WTC11 (cell line): ENCODE data around the gene IL1RAPL1. TPM values are rescaled to one million over a fixed set of nuclear protein-coding genes. Genes with fewer than 3 reads are reported as not detected.

Source experiments
- ATAC-seq: fragments of 200-7000 bp; cut with Tn5 transposase; 2 replicates; pipeline ENCODE4 v1.10.0; 2021; ENCODE audit warnings: mild to moderate bottlenecking, moderate library complexity
- CTCF ChIA-PET: fragments of 300-600 bp; sonication (Branson Sonifier 250); formaldehyde crosslinking; loops from one replicate; lab custom pipeline; 2021; ENCODE audit warnings: antibody characterized with exemption; lab: Charles Lee
- POLR2A ChIA-PET: fragments of 350-600 bp; sonication (Branson Sonifier 250); formaldehyde crosslinking; loops from one replicate; lab custom pipeline; 2021; ENCODE audit warnings: antibody characterized with exemption; lab: Charles Lee
- DNase-seq: peaks from one replicate; pipeline ENCODE4 v3.0.0; 2021; ENCODE audit warnings: low spot score
- H3K27ac Mint-ChIP-seq: 2 replicates; pipeline ENCODE4 v1.8.0; 2021; ENCODE audit warnings: mixed read lengths
- H3K27me3 Mint-ChIP-seq: 2 replicates; pipeline ENCODE4 v1.8.0; 2021; ENCODE audit warnings: low read depth, mild to moderate bottlenecking, moderate library complexity, mixed read lengths
- H3K36me3 Mint-ChIP-seq: 2 replicates; pipeline ENCODE4 v1.8.0; 2021; ENCODE audit warnings: mixed read lengths
- H3K4me1 Mint-ChIP-seq: 2 replicates; pipeline ENCODE4 v1.8.0; 2022; ENCODE audit warnings: mixed read lengths
- H3K4me3 Mint-ChIP-seq: 2 replicates; pipeline ENCODE4 v1.8.0; 2021; ENCODE audit warnings: mild to moderate bottlenecking, moderate library complexity, mixed read lengths
- H3K9me3 Mint-ChIP-seq: 2 replicates; pipeline ENCODE4 v1.8.0; 2021; ENCODE audit warnings: mixed read lengths
- AFF4 ChIP-seq: sonication (generic); formaldehyde crosslinking; IDR thresholded peaks from 2 replicates; pipeline ENCODE4 v1.8.1; 2023; ENCODE audit warnings: mild to moderate bottlenecking, missing genetic modification reagents, borderline replicate concordance
- CBFB ChIP-seq: sonication (generic); formaldehyde crosslinking; IDR thresholded peaks from 2 replicates; pipeline ENCODE4 v1.8.1; 2022; ENCODE audit warnings: mild to moderate bottlenecking, low read depth, missing genetic modification reagents
- EMX1 ChIP-seq: fragments of 250-450 bp; sonication (Bioruptor Pico); IDR thresholded peaks from 2 replicates; pipeline ENCODE4 v1.8.0; 2021; ENCODE audit warnings: mild to moderate bottlenecking
- FOXK1 ChIP-seq: sonication (generic); formaldehyde crosslinking; IDR thresholded peaks from 2 replicates; pipeline ENCODE4 v1.8.0; 2022; ENCODE audit warnings: mild to moderate bottlenecking, moderate library complexity, missing genetic modification reagents
- HMGA2 ChIP-seq: fragments of 250-450 bp; sonication (Bioruptor Pico); IDR thresholded peaks from 2 replicates; pipeline ENCODE4 v1.4.0; 2021; ENCODE audit warnings: mild to moderate bottlenecking, moderate library complexity
- JUN ChIP-seq: sonication (generic); formaldehyde crosslinking; IDR thresholded peaks from 2 replicates; pipeline ENCODE4 v1.8.0; 2023; ENCODE audit warnings: mild to moderate bottlenecking, missing genetic modification reagents
- MLX ChIP-seq: sonication (generic); formaldehyde crosslinking; IDR thresholded peaks from 2 replicates; pipeline ENCODE4 v1.8.1; 2023; ENCODE audit warnings: mild to moderate bottlenecking, missing genetic modification reagents, moderate library complexity
- MYBL2 ChIP-seq: sonication (generic); formaldehyde crosslinking; IDR thresholded peaks from 2 replicates; pipeline ENCODE4 v1.8.1; 2023; ENCODE audit warnings: mild to moderate bottlenecking, moderate library complexity, missing genetic modification reagents
- NFE2L1 ChIP-seq: sonication (generic); formaldehyde crosslinking; IDR thresholded peaks from 2 replicates; pipeline ENCODE4 v1.8.1; 2023; ENCODE audit warnings: missing genetic modification reagents
- NR3C1 ChIP-seq: sonication (generic); formaldehyde crosslinking; conservative IDR thresholded peaks from 2 replicates; pipeline ENCODE4 v1.8.1; 2023; ENCODE audit warnings: low read depth, mild to moderate bottlenecking, missing genetic modification reagents
- RORB ChIP-seq: fragments of 250-450 bp; sonication (Bioruptor Pico); IDR thresholded peaks from 2 replicates; pipeline ENCODE4 v1.9.0; 2021; ENCODE audit warnings: mild to moderate bottlenecking
- SMAD4 ChIP-seq: sonication (generic); formaldehyde crosslinking; IDR thresholded peaks from 2 replicates; pipeline ENCODE4 v1.8.0; 2022; ENCODE audit warnings: mild to moderate bottlenecking, missing genetic modification reagents
- TEAD4 ChIP-seq: sonication (generic); formaldehyde crosslinking; IDR thresholded peaks from 2 replicates; pipeline ENCODE4 v1.8.0; 2022; ENCODE audit warnings: mild to moderate bottlenecking, missing genetic modification reagents
- TP53 ChIP-seq: sonication (generic); formaldehyde crosslinking; IDR thresholded peaks from 2 replicates; pipeline ENCODE4 v1.8.1; 2023; ENCODE audit warnings: mild to moderate bottlenecking, missing genetic modification reagents
- USF2 ChIP-seq: sonication (generic); formaldehyde crosslinking; IDR thresholded peaks from 2 replicates; pipeline ENCODE4 v1.8.1; 2023; ENCODE audit warnings: mild to moderate bottlenecking, missing genetic modification reagents, moderate library complexity
- ZNF138 ChIP-seq: sonication (generic); formaldehyde crosslinking; conservative IDR thresholded peaks from 2 replicates; pipeline ENCODE4 v1.8.1; 2022; ENCODE audit warnings: mild to moderate bottlenecking, moderate library complexity, missing genetic modification reagents
- ZNF219 ChIP-seq: sonication (generic); formaldehyde crosslinking; IDR thresholded peaks from 2 replicates; pipeline ENCODE4 v1.8.0; 2023; ENCODE audit warnings: missing genetic modification reagents, mild to moderate bottlenecking, borderline replicate concordance
- ZNF263 ChIP-seq: sonication (generic); formaldehyde crosslinking; IDR thresholded peaks from 2 replicates; pipeline ENCODE4 v1.8.1; 2022; ENCODE audit warnings: low read depth, mild to moderate bottlenecking, moderate library complexity, missing genetic modification reagents
- ZNF317 ChIP-seq: sonication (generic); formaldehyde crosslinking; IDR thresholded peaks from 2 replicates; pipeline ENCODE4 v1.8.1; 2023; ENCODE audit warnings: low read depth, mild to moderate bottlenecking, moderate library complexity, missing genetic modification reagents, borderline replicate concordance
- total RNA-seq: library from RNA; stranded (reverse); gene quantifications from 3 replicates; pipeline ENCODE4 v1.2.3, GENCODE V29; 2021
- TF ChIP-seq, protein P1 (sequence below): sonication (generic); formaldehyde crosslinking; IDR thresholded peaks from 2 replicates; pipeline ENCODE4 v1.8.1; 2022; ENCODE audit warnings: missing genetic modification reagents, borderline replicate concordance
- TF ChIP-seq, protein P2 (sequence below): sonication (generic); formaldehyde crosslinking; IDR thresholded peaks from 2 replicates; pipeline ENCODE4 v1.8.0; 2022; ENCODE audit warnings: mild to moderate bottlenecking, missing genetic modification reagents
- TF ChIP-seq, protein P3 (sequence below): sonication (generic); formaldehyde crosslinking; IDR thresholded peaks from 2 replicates; pipeline ENCODE4 v1.8.1; 2022; ENCODE audit warnings: low read depth, missing genetic modification reagents, borderline replicate concordance

The IL1RAPL1 gene
- total RNA-seq, 1 experiment from 2014 or later: 0.13 TPM

DNA sequence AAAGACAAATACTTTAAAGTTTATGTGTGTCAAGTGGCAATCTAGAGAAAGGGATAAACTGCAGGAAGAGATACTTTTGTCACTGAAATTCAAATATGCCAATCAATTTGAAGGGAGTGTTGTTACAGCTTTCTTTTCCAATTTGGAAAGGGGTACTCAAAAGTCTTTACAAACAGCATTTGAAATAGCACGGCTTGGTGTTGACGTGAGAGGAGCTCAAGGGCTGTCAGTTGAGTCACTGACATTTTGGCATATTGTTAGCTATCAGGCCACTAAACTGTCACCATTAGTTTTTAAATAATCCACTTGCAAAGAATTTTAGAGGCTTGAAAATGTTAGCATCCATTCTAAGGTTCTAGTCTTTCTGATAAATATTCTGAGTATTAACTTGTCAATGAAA lies 698.4 kb downstream of the IL1RAPL1 start (continued):
- TF ChIP-seq, protein P1, sequence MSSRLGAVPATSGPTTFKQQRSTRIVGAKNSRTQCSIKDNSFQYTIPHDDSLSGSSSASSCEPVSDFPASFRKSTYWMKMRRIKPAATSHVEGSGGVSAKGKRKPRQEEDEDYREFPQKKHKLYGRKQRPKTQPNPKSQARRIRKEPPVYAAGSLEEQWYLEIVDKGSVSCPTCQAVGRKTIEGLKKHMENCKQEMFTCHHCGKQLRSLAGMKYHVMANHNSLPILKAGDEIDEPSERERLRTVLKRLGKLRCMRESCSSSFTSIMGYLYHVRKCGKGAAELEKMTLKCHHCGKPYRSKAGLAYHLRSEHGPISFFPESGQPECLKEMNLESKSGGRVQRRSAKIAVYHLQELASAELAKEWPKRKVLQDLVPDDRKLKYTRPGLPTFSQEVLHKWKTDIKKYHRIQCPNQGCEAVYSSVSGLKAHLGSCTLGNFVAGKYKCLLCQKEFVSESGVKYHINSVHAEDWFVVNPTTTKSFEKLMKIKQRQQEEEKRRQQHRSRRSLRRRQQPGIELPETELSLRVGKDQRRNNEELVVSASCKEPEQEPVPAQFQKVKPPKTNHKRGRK: no peak
- TF ChIP-seq HMGA2 (CRISPR knock-in tag): no peak
- no peak for TF ChIP-seq CBFB (CRISPR knock-in tag)
- TF ChIP-seq JUN: no peak
- no peak for TF ChIP-seq TP53

DNA sequence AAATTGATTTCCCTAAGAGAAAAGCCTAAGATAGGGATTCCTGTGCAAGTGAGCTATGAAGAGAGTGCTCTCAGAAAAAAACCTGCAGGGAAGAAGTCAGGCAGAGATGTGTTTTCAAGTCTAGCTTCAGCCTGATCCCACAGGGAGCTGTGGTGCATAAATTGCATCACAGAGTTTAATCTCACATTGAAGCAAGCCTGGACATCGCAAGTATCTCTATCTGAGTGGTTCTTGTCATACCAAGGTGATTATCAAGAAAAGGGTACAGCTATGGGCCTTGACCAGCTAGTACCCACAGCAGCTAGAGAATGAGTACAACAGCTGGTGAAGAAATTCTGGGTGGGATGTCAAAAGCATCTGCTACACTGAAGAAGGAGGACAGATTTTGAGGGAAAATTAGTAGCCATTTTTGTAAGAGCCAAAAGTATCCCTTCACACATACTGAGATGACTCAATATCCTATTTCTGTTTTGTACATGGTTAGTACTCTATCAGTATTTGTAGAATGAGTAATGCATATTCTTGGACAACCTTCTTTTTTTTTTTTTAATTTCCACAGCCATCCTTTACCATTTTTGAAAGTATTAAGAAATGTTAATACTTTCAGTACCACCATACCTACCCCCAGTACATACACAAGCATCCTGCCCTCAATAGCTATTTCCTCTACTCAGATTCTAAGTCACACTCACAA lies 708.9 kb downstream of the IL1RAPL1 start:
- H3K4me3 Mint-ChIP-seq: no peak overlapping the region
- DNase-seq (no peak), ATAC-seq (no peak)
- CTCF ChIA-PET: no interaction called here
- peaks cover 8% of the 10 kb centered on the region; the same call in 1 of the 2 replicates for H3K9me3 Mint-ChIP-seq
- peaks cover 41% of the 10 kb centered on the region for H3K27me3 Mint-ChIP-seq
- peaks cover 8% of the 10 kb centered on the region for H3K36me3 Mint-ChIP-seq
- H3K27ac Mint-ChIP-seq: no peak overlapping the region
- TF ChIP-seq NR3C1 (CRISPR knock-in tag) (no peak), NFE2L1 (CRISPR knock-in tag) (no peak), ZNF263 (CRISPR knock-in tag) (no peak), TEAD4 (CRISPR knock-in tag) (no peak)
- TF ChIP-seq, protein P2, sequence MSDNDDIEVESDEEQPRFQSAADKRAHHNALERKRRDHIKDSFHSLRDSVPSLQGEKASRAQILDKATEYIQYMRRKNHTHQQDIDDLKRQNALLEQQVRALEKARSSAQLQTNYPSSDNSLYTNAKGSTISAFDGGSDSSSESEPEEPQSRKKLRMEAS: no peak
- TF ChIP-seq, all 79 proteins: peak for 0
- H3K4me1 Mint-ChIP-seq: peaks cover 39% of the 10 kb centered on the region
- POLR2A ChIA-PET: interaction anchor here (0.7 kb wide), 1 partner anchor 12 kb away, joined by 3 read pairs; no protein-coding TSS in a partner anchor

- H3K36me3 Mint-ChIP-seq: peaks cover 8% of the 10 kb centered on the region
- H3K4me3 Mint-ChIP-seq: no peak overlapping the region
- no peak for TF ChIP-seq ZNF317 (CRISPR knock-in tag)
- no peak for TF ChIP-seq AFF4 (CRISPR knock-in tag)
- TF ChIP-seq RORB: no peak
- TF ChIP-seq, all 79 proteins: peak for 0
- DNase-seq: no peak
- Mint-ChIP-seq H3K4me1 (peaks cover 46% of the 10 kb centered on the region), H3K27me3 (peaks cover 53% of the 10 kb centered on the region), H3K27ac (no peak overlapping the region), H3K9me3 (peaks cover 8% of the 10 kb centered on the region; the same call in 1 of the 2 replicates)
- ATAC-seq: no peak
- CTCF ChIA-PET: no interaction called here
- POLR2A ChIA-PET: no interaction called here
These were observed 710.0 kb downstream of the IL1RAPL1 start for GRCh38 chrX:29297171-29297800.

GRCh38 chrX:29299684-29300083 lies 712.4 kb downstream of the IL1RAPL1 start:
- H3K27ac Mint-ChIP-seq: no peak overlapping the region
- POLR2A ChIA-PET: no interaction called here
- H3K36me3 Mint-ChIP-seq: peaks cover 8% of the 10 kb centered on the region
- no peak for DNase-seq
- peaks cover 44% of the 10 kb centered on the region for H3K4me1 Mint-ChIP-seq
- no peak for ATAC-seq
- H3K27me3 Mint-ChIP-seq: peaks cover 70% of the 10 kb centered on the region
- no peak overlapping the region for H3K4me3 Mint-ChIP-seq
- CTCF ChIA-PET: no interaction called here
- peaks cover 8% of the 10 kb centered on the region; the same call in 1 of the 2 replicates for H3K9me3 Mint-ChIP-seq
- TF ChIP-seq USF2 (CRISPR knock-in tag) (no peak), TEAD4 (CRISPR knock-in tag) (no peak), ZNF138 (CRISPR knock-in tag) (no peak), SMAD4 (no peak), FOXK1 (no peak), EMX1 (CRISPR knock-in tag) (no peak), MLX (CRISPR knock-in tag) (no peak), ZNF219 (CRISPR knock-in tag) (no peak), MYBL2 (CRISPR knock-in tag) (no peak)
- TF ChIP-seq, protein P3, sequence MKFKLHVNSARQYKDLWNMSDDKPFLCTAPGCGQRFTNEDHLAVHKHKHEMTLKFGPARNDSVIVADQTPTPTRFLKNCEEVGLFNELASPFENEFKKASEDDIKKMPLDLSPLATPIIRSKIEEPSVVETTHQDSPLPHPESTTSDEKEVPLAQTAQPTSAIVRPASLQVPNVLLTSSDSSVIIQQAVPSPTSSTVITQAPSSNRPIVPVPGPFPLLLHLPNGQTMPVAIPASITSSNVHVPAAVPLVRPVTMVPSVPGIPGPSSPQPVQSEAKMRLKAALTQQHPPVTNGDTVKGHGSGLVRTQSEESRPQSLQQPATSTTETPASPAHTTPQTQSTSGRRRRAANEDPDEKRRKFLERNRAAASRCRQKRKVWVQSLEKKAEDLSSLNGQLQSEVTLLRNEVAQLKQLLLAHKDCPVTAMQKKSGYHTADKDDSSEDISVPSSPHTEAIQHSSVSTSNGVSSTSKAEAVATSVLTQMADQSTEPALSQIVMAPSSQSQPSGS (CRISPR knock-in tag): no peak
